Activated CD8-positive, alpha-beta T cell treated with anti-CD3 and anti-CD28 coated beads for 36 hours (primary cell): Measurements from ENCODE around the gene SNRNP40. TPM values are rescaled to one million over a fixed set of nuclear protein-coding genes. Genes with fewer than 3 reads are reported as not detected.

Experiments used
- ATAC-seq: fragments of 200-7000 bp; cut with Tn5 transposase; one replicate; pipeline ENCODE4 v1.10.0; 2021; ENCODE audit warnings: mild to moderate bottlenecking, moderate library complexity
- CTCF ChIA-PET: fragments of 350-600 bp; sonication (Branson Sonifier 250); formaldehyde crosslinking; loops from one replicate; lab custom pipeline; 2021; ENCODE audit warnings: antibody characterized with exemption; lab: Charles Lee
- POLR2A ChIA-PET: fragments of 350-600 bp; sonication (Branson Sonifier 250); formaldehyde crosslinking; loops from one replicate; lab custom pipeline; 2021; ENCODE audit warnings: antibody characterized with exemption; lab: Charles Lee
- DNase-seq: peaks from one replicate; pipeline ENCODE4 v3.0.0-alpha.2; 2020
- H3K27ac Mint-ChIP-seq: one replicate; pipeline ENCODE4 v1.8.0; 2021; ENCODE audit warnings: mild to moderate bottlenecking, mixed read lengths
- H3K27me3 Mint-ChIP-seq: one replicate; pipeline ENCODE4 v1.8.0; 2021; ENCODE audit warnings: mixed read lengths
- H3K36me3 Mint-ChIP-seq: one replicate; pipeline ENCODE4 v1.8.0; 2021; ENCODE audit warnings: low read depth, mixed read lengths
- H3K4me1 Mint-ChIP-seq: one replicate; pipeline ENCODE4 v1.8.0; 2021; ENCODE audit warnings: low read depth, mixed read lengths
- H3K4me3 Mint-ChIP-seq: one replicate; pipeline ENCODE4 v1.8.0; 2021; ENCODE audit warnings: mild to moderate bottlenecking, moderate library complexity, mixed read lengths
- H3K9me3 Mint-ChIP-seq: one replicate; pipeline ENCODE4 v1.8.0; 2021; ENCODE audit warnings: mixed read lengths
- intact Hi-C: fragments of 100-400 bp; cut with micrococcal nuclease; formaldehyde crosslinking; loops from one replicate; pipeline ENCODE4 v1.10.0; 2022
- total RNA-seq, 2 experiments: library from RNA; stranded (reverse); gene quantifications; one replicate each; pipeline ENCODE4 v1.2.3, GENCODE V29; 2021
- TF ChIP-seq, protein P1 (sequence below): fragments of 200-600 bp; IDR thresholded peaks from one replicate; pipeline ENCODE4 v1.8.0; 2022; ENCODE audit warnings: antibody characterized with exemption, mild to moderate bottlenecking

SNRNP40 gene
- total RNA-seq, 2 experiments from 2014 or later: 98.6 to 102 TPM

DNA sequence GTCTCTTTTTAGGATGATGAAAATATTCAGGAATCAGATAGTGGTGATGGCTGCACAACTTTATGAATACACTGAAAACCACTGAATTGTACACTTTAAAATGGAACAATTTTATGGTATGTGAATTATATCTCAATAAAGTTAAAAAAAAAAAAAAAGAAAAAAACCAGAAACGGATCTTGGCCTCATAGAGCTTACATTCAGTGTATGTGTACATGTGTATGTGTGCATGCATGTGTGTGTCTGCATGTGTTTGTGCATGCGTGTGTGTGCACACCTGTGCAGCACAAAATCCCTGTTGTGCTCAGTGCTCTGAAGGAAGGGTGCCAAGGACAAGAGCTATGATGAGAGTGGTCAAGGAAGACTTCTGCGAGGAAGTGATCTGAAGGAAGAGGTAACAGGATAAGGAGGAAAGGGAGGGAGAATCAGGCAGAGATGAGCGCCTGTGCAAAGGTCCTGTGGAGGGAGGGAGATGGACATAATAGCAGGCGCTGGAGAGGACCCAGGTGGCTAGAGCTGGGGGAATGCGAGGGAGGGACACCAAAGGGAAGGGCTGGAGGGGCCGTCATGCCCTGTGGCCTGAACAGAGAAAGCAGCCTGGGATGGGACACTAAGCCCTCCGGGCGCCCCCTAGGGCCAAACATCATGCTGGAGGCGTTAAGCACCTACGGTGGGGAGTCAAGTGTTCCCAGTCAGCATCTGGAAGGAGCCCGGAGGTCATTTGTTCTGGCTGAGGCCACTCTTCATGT, 82.1 kb downstream of the SNRNP40 start:
- TF ChIP-seq, protein P1, sequence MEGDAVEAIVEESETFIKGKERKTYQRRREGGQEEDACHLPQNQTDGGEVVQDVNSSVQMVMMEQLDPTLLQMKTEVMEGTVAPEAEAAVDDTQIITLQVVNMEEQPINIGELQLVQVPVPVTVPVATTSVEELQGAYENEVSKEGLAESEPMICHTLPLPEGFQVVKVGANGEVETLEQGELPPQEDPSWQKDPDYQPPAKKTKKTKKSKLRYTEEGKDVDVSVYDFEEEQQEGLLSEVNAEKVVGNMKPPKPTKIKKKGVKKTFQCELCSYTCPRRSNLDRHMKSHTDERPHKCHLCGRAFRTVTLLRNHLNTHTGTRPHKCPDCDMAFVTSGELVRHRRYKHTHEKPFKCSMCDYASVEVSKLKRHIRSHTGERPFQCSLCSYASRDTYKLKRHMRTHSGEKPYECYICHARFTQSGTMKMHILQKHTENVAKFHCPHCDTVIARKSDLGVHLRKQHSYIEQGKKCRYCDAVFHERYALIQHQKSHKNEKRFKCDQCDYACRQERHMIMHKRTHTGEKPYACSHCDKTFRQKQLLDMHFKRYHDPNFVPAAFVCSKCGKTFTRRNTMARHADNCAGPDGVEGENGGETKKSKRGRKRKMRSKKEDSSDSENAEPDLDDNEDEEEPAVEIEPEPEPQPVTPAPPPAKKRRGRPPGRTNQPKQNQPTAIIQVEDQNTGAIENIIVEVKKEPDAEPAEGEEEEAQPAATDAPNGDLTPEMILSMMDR: no peak
- CTCF ChIA-PET: interaction anchor here (1.9 kb wide), 1 partner anchor 52 kb away, joined by 4 read pairs; no protein-coding TSS in a partner anchor

More for the DNA sequence above, 82.1 kb downstream of the SNRNP40 start:
- intact Hi-C loops: no loop called here
- H3K36me3 Mint-ChIP-seq: no peaks in the 10 kb centered on the region
- POLR2A ChIA-PET: interaction anchor here (0.5 kb wide), 1 partner anchor 111 kb away, joined by 4 read pairs; no protein-coding TSS in a partner anchor
- H3K27ac Mint-ChIP-seq: no peak overlapping the region
- no peak overlapping the region for H3K4me3 Mint-ChIP-seq
- ATAC-seq (no peak), DNase-seq (peak; percentile 6)
- H3K27me3 Mint-ChIP-seq: peaks cover 5% of the 10 kb centered on the region
- H3K4me1 Mint-ChIP-seq: no peaks in the 10 kb centered on the region
- peaks cover 6% of the 10 kb centered on the region for H3K9me3 Mint-ChIP-seq

Other genes starting within 250 kb of the SNRNP40 start
- gene PUM1, start 231.1 kb downstream of the SNRNP40 start, total RNA-seq: 10 to 100 TPM; 98.0 to 99.0 TPM
- gene NKAIN1, start 56.9 kb downstream of the SNRNP40 start, total RNA-seq: not detected
- gene ZCCHC17, start 244 bp upstream of the SNRNP40 start, total RNA-seq: 10 to 100 TPM; 27.2 to 28.7 TPM
- under 1 TPM in 1 of 2 experiments, not detected in 1; 0.65 TPM for gene FABP3, start 76.3 kb upstream of the SNRNP40 start, total RNA-seq
- gene SERINC2, start 116.4 kb upstream of the SNRNP40 start, total RNA-seq: under 1 TPM in 1 of 2 experiments, not detected in 1; 0.16 TPM